GM10266 (cell line): Measurements from ENCODE around the gene PRR19.
A peak's percentile ranks its signal among the peaks of the same experiment; 100 is the strongest.

ENCODE experiments used
- DNase-seq: peaks from one replicate; pipeline ENCODE4 v3.0.0; 2012; ENCODE audit errors: extremely low spot score
- TF ChIP-seq, protein P1 (sequence below): IDR thresholded peaks from 2 replicates; pipeline ENCODE4 v1.5.1; 2012; ENCODE audit warnings: mild to moderate bottlenecking, low read depth; ENCODE audit not compliant: control insufficient read depth, insufficient read depth; ENCODE audit errors: missing control alignments

PRR19 gene

DNA sequence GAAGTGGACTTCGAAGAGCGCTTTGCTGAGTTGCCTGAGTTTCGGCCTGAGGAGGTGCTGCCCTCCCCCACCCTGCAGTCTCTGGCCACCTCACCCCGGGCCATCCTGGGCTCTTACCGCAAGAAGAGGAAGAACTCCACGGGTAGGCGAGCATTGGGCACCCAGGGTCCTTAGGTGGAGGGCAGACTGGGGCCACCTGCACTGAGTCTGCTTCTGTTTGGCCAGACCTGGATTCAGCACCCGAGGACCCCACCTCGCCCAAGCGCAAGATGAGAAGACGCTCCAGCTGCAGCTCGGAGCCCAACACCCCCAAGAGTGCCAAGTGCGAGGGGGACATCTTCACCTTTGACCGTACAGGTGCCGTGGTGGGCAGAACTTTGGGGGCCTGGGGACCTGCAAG, 8.0 kb upstream of the PRR19 start:
- TF ChIP-seq, protein P1, sequence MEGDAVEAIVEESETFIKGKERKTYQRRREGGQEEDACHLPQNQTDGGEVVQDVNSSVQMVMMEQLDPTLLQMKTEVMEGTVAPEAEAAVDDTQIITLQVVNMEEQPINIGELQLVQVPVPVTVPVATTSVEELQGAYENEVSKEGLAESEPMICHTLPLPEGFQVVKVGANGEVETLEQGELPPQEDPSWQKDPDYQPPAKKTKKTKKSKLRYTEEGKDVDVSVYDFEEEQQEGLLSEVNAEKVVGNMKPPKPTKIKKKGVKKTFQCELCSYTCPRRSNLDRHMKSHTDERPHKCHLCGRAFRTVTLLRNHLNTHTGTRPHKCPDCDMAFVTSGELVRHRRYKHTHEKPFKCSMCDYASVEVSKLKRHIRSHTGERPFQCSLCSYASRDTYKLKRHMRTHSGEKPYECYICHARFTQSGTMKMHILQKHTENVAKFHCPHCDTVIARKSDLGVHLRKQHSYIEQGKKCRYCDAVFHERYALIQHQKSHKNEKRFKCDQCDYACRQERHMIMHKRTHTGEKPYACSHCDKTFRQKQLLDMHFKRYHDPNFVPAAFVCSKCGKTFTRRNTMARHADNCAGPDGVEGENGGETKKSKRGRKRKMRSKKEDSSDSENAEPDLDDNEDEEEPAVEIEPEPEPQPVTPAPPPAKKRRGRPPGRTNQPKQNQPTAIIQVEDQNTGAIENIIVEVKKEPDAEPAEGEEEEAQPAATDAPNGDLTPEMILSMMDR: no peak
- no peak for DNase-seq

DNA sequence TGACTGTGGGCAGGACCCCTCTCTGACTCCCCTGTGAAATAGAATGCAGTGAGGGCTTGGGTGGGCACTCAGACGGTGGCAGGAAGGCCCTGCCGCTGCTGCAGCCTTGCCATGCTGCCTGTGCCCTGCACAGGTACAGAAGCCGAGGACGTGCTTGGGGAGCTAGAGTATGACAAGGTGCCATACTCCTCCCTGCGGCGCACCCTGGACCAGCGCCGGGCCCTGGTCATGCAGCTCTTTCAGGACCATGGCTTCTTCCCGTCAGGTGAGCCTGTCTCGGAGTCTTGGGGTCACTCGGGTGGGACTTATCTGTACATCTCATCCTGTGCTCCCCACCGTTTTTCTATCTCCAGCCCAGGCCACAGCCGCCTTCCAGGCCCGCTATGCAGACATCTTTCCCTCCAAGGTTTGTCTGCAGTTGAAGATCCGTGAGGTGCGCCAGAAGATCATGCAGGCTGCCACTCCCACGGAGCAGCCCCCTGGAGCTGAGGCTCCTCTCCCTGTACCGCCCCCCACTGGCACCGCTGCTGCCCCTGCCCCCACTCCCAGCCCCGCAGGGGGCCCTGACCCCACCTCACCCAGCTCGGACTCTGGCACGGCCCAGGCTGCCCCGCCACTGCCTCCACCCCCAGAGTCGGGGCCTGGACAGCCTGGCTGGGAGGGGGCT, 7.3 kb upstream of the PRR19 start:
- no peak for DNase-seq
- TF ChIP-seq, protein P1: no peak

DNA sequence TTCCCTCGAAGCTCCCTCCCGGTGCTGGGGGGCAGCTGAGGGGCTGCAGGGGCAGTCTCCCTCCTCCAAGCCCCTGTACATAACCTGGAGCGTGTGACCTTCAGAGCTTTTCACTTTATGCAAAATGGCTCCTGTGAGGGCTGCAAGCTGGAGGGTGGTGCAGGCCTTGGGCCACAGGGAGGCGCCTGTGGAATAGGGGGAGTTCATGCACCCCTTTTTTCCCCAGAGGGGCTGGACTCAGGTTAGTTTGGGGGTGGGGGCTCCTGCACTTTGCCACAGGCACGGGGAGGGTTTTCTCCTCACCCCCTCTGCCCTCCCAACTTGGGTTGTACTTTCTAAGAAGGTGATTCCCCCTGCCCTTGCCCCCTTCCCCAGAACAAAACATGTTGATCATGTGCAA, 6.6 kb upstream of the PRR19 start:
- no peak for DNase-seq
- TF ChIP-seq, protein P1: no peak

DNA sequence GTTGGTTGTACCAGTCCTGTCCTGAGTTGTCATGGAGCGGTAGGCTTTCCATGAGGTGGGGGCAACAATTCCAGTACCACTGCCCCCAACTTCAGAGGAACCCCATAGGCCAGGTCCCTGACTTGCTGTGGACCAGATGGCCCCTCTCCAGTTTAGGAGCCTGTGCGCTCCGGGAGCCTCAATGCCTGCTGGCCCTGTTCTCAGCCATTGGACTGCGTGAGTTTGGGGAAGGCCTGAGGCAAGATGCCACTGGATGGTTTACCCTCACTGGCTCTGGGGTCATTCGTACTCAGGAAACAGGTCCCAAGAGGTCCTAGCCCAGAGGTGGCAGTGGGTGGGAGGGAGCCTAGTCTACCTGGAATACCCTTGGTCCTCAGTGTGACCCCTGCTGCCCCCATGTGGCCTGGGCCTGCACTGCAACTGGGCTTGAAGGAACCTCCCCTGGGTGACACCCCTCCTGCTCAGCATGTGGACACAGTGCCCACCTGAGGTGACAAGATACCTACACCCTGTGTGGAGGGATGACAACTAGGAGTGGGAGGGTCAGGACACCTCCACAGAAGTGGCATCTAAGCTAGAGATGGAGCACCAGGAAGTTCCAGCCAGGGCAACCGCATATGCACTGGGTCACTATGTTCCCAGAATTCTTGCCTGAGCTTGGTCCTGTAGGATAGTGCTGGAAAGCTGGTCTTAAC, 6.0 kb upstream of the PRR19 start:
- TF ChIP-seq, protein P1: peak; percentile 97
- peak; percentile 89 for DNase-seq

DNA sequence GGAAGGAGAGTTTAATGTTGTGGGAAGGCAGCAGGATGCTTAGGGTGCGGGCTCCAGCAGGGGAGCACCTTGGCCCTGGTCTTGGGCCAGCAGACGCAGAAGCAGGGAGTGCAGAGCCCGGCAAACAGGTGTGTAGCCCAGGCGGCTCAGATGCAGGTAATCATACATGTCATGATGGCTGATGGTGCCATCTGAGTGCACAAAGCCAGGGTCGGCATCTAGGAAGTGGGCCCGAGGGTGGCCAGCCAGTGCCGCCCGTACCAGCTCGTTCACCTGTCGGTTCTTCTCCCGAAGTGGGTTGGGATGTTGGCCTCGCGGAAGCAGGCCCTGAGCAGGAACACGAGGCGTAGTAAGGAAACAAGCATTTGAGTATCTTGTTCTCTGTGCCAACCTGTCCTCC, 4.9 kb upstream of the PRR19 start:
- TF ChIP-seq, protein P1: no peak
- DNase-seq: no peak

DNA sequence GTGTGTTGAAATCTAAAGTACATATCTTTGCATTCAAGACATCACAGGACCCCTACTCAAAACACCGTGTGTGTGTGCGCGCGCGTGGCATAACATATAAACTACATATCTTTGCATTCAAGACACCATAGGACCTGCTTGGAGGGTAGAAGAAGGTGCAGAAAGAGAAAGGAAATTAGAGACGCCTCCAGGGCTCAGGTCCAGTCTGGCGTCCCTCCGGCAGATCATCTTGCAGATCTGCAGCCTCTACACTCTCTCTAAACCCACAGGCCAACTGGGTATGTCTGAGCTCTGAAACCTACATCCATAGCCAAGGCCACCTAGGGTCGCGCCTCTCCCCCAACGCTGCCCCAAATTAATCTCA, 1.2 kb downstream of the PRR19 start:
- TF ChIP-seq, protein P1: no peak

DNA sequence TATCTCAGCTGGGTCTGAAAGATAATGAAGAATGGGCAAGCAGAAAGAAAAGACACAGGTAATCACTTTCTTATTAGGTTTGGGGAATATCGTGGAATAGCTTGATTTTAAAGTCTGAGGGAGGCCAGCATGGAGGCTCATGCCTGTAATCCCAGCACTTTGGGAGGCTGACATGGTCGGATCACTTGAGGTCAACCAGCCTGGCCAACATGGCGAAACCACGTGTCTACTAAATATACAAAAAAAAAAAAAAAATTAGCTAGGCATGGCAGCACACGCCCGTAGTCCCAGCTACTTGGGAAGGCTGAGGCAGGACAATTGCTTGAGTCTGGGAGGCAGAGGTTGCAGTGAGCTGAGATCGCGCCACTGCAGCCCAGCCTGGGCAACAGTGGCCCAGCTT, 1.9 kb downstream of the PRR19 start:
- TF ChIP-seq, protein P1: no peak
- no peak for DNase-seq

More for the DNA sequence above, 1.2 kb downstream of the PRR19 start:
- DNase-seq: no peak
